Measurements from ENCODE around the gene SMURF2. TPM values are rescaled to one million over a fixed set of nuclear protein-coding genes. Genes with fewer than 3 reads are reported as not detected.

The SMURF2 gene
- total and polyA plus RNA-seq, 2 of the 4 experiments (the other 2 are of a cell fraction) = 131 to 774 TPM

DNA sequence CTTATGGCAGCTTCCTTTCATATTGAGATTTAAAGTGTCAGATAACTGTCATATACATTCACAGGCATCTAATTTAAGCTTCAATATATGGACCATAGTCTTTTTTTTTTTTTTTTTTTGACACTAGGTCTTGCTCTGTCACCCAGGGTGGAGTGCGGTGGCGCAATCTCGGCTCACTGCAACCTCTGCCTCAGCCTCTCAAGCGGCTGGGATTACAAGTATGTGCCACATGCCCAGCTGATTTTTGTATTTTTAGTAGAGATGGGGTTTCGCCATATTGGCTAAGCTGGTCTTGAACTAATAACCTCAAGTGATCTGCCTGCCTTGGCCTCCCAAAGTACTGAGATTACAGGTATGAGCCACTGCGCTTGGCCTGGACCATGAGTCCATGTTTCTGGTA is 141.7 kb downstream of the SMURF2 start:
- BruUV-seq (replicated peaks) = no TSS peak
- no peak for DNase-seq
- Histone ChIP-seq H2AK9ac (replicated peaks; ENCODE audit: low read depth, low read length, poor library complexity) (no peak overlapping the region), H4K8ac (ENCODE audit: low read depth in 2 of 2, low read length in 2 of 2) (no peak overlapping the region), H3K27me3 (ENCODE audit: control insufficient read depth, insufficient read depth, low read length) (no peaks in the 10 kb centered on the region), H3K4me1 (ENCODE audit: control insufficient read depth, insufficient read depth, low read length) (no peaks in the 10 kb centered on the region), H3K14ac (replicated peaks; ENCODE audit: low read depth, low read length) (no peak overlapping the region), H3K9me1 (ENCODE audit: insufficient read depth, low read length) (no peaks in the 10 kb centered on the region), H3K4me3 (ENCODE audit: insufficient read depth, low read depth, low read length) (no peak overlapping the region), H3K79me1 (ENCODE audit: low read depth in 1 of 2, low read length in 2 of 2) (peaks cover 6 to 18% of the 10 kb centered on the region in 2 experiments), H3K4ac (ENCODE audit: low read depth, low read length) (no peak overlapping the region), H4K5ac (ENCODE audit: low read depth, low read length) (no peak overlapping the region), H3K27ac (ENCODE audit: insufficient read depth, low read length) (no peak overlapping the region), H2BK5ac (ENCODE audit: low read depth, low read length, poor library complexity, severe bottlenecking) (no peak overlapping the region), H3K4me2 (ENCODE audit: low read depth, low read length) (no peak overlapping the region), H2BK15ac (ENCODE audit: low read depth, low read length) (no peak overlapping the region), H2AFZ (replicated peaks; ENCODE audit: low read length, poor library complexity) (no peak overlapping the region), H3K56ac (ENCODE audit: extremely low read depth, insufficient read depth, low read length) (no peak overlapping the region), H3K36me3 (ENCODE audit: control insufficient read depth, insufficient read depth, low read length) (peaks cover 37% of the 10 kb centered on the region), H3K9me3 (ENCODE audit: control insufficient read depth, insufficient read depth, low read length) (no peaks in the 10 kb centered on the region), H3K18ac (ENCODE audit: low read depth, low read length) (no peak overlapping the region), H2BK20ac (ENCODE audit: low read depth, low read length) (no peak overlapping the region), H2AK5ac (ENCODE audit: low read depth, low read length) (no peak overlapping the region), H3K23ac (ENCODE audit: low read depth, low read length) (no peak overlapping the region), H4K91ac (ENCODE audit: insufficient read depth, low read depth, low read length) (no peak overlapping the region), H4K20me1 (ENCODE audit: insufficient read depth, low read length) (peaks cover 4% of the 10 kb centered on the region; the same call in 1 of the 2 replicates), H3K9ac (ENCODE audit: low read depth, low read length) (no peak overlapping the region), H2BK120ac (ENCODE audit: low read depth, low read length) (no peak overlapping the region)
- dilution Hi-C loops (cut with HindIII; ENCODE audit: low sequenced_read_pairs, unreplicated experiment) (no loop called here), intact Hi-C loops (cut with micrococcal nuclease) (no loop called here), in situ Hi-C loops (cut with MboI; ENCODE audit: low sequenced_read_pairs) (no loop called here)
- TF ChIP-seq POLR2A (IDR thresholded peaks at IDR 0.05; ENCODE audit: low read depth, low read length) (no peak; the same call in 1 of the 2 replicates), CEBPB (IDR thresholded peaks at IDR 0.05; ENCODE audit: low read depth, low read length) (peak; percentile 67)
- no peak for ATAC-seq (ENCODE audit: low read depth)
- WGBS, 2 experiments (ENCODE audit: extremely low coverage in 2 of 2, insufficient read length in 1 of 2) = 86% methylated on average over 1 of the region's 6 CpGs; no CpG with 5 or more reads in 1 of the 2 experiments
- POLR2A ChIA-PET (ENCODE audit: unreplicated experiment) = interaction anchor here (0.7 kb wide), 1 partner anchor 455 kb away, joined by 14 read pairs; no protein-coding TSS in a partner anchor
- CTCF ChIA-PET = interaction anchor here (0.6 kb wide), 1 partner anchor 129 kb away, joined by 4 read pairs; no protein-coding TSS in a partner anchor

All from IMR-90 (cell line).